ENCODE measurements around the gene STAC2. TPM values are rescaled to one million over a fixed set of nuclear protein-coding genes. Genes with fewer than 3 reads are reported as not detected.

The STAC2 gene
- total and polyA plus RNA-seq, 7 experiments from 2014 or later: not detected

- POLR2A ChIA-PET: interaction anchor here (0.6 kb wide), 2 partner anchors 9 to 274 kb away, joined by 3 read pairs; no protein-coding TSS in a partner anchor
- peaks cover 0 to 4% (median 0%) of the 10 kb centered on the region in 11 donors for H3K9me3 Mint-ChIP-seq
- no peak overlapping the region for H3K4me3 ChIP-seq (ENCODE audit: low read length)
- H3K4me1 ChIP-seq (ENCODE audit: control insufficient read depth in 2 of 2, insufficient read depth in 2 of 2, low read length in 2 of 2): peaks cover 3 to 8% of the 10 kb centered on the region in 2 donors
- H3K27ac ChIP-seq (ENCODE audit: low read depth, low read length): no peak overlapping the region
- peaks cover 12 to 29% (median 22%) of the 10 kb centered on the region in 7 donors for H3K4me1 Mint-ChIP-seq
- no peak overlapping the region for H3K4me3 Mint-ChIP-seq
- DNase-seq (peak in 1 of 9 donors; percentile 17), ATAC-seq (no peak)
- no peaks in the 10 kb centered on the region for H3K27me3 ChIP-seq (ENCODE audit: control insufficient read depth in 2 of 2, insufficient read depth in 2 of 2, low read length in 2 of 2)
- CTCF ChIA-PET: interaction anchor here (0.7 to 6.7 kb wide), 8 partner anchors 10 to 473 kb away, joined by 3 to 81 read pairs (median 7); no protein-coding TSS in a partner anchor
- peaks cover 0 to 10% (median 0%) of the 10 kb centered on the region in 5 donors for H3K36me3 Mint-ChIP-seq
- H3K27me3 Mint-ChIP-seq: peaks cover 0 to 7% (median 0%) of the 10 kb centered on the region in 5 donors
- peaks cover 0 to 17% (median 0%) of the 10 kb centered on the region in 3 experiments for H3K36me3 ChIP-seq (ENCODE audit: control insufficient read depth in 2 of 3, insufficient read depth in 3 of 3, low read length in 3 of 3)
- no peaks in the 10 kb centered on the region for H3K9me3 ChIP-seq (ENCODE audit: control insufficient read depth in 2 of 3, low read length in 3 of 3)
- intact Hi-C loops (cut with micrococcal nuclease): no loop called here
- peak overlapping the region in 5 of 9 donors; percentile 6 to 63 (median 45) for H3K27ac Mint-ChIP-seq
These were observed 52.7 kb downstream of the STAC2 start for GRCh38 chr17:39173080-39173479.

- ChIA-PET CTCF (interaction anchor here (0.5 to 2.1 kb wide), 6 partner anchors 8 to 189 kb away, joined by 3 to 7 read pairs (median 4); no protein-coding TSS in a partner anchor), POLR2A (interaction anchor here (2.0 kb wide), 1 partner anchor 28 kb away, joined by 8 read pairs; the partner anchor contains the start of gene RPL19)
- no peaks in the 10 kb centered on the region for H3K9me3 ChIP-seq (ENCODE audit: control insufficient read depth in 2 of 3, low read length in 3 of 3)
- H3K4me3 Mint-ChIP-seq: no peak overlapping the region
- peaks cover 13 to 15% of the 10 kb centered on the region in 2 donors for H3K4me1 ChIP-seq (ENCODE audit: control insufficient read depth in 2 of 2, insufficient read depth in 2 of 2, low read length in 2 of 2)
- H3K27me3 Mint-ChIP-seq: peaks cover 0 to 13% (median 5%) of the 10 kb centered on the region in 5 donors
- H3K4me1 Mint-ChIP-seq: peaks cover 20 to 37% (median 31%) of the 10 kb centered on the region in 7 donors
- no peak overlapping the region for H3K4me3 ChIP-seq (ENCODE audit: low read length)
- peaks cover 0 to 4% (median 0%) of the 10 kb centered on the region in 11 donors for H3K9me3 Mint-ChIP-seq
- H3K27ac ChIP-seq (ENCODE audit: low read depth, low read length): no peak overlapping the region
- no peaks in the 10 kb centered on the region for H3K27me3 ChIP-seq (ENCODE audit: control insufficient read depth in 2 of 2, insufficient read depth in 2 of 2, low read length in 2 of 2)
- H3K27ac Mint-ChIP-seq: peak overlapping the region in 3 of 9 donors; percentile 7 to 18 (median 12)
- H3K36me3 Mint-ChIP-seq: peaks cover 0 to 7% (median 0%) of the 10 kb centered on the region in 5 donors
- intact Hi-C loops (cut with micrococcal nuclease): no loop called here
- DNase-seq (no peak), ATAC-seq (no peak)
- H3K36me3 ChIP-seq (ENCODE audit: control insufficient read depth in 2 of 3, insufficient read depth in 3 of 3, low read length in 3 of 3): peaks cover 0 to 7% (median 0%) of the 10 kb centered on the region in 3 experiments
These were observed 53.8 kb downstream of the STAC2 start for GRCh38 chr17:39171933-39172332.

GRCh38 chr17:39170558-39170957 lies 55.2 kb downstream of the STAC2 start:
- no peak for ATAC-seq
- intact Hi-C loops (cut with micrococcal nuclease): no loop called here
- no peak overlapping the region for H3K4me3 Mint-ChIP-seq
- peaks cover 0 to 4% (median 0%) of the 10 kb centered on the region in 11 donors for H3K9me3 Mint-ChIP-seq
- DNase-seq: no peak
- no peak overlapping the region for H3K27ac ChIP-seq (ENCODE audit: low read depth, low read length)
- H3K4me1 Mint-ChIP-seq: peaks cover 28 to 48% (median 43%) of the 10 kb centered on the region in 7 donors
- peaks cover 0 to 1% (median 0%) of the 10 kb centered on the region in 5 donors for H3K36me3 Mint-ChIP-seq
- CTCF ChIA-PET: interaction anchor here (0.6 to 2.1 kb wide), 5 partner anchors 17 to 187 kb away, joined by 3 to 8 read pairs (median 6); no protein-coding TSS in a partner anchor
- H3K4me1 ChIP-seq (ENCODE audit: control insufficient read depth in 2 of 2, insufficient read depth in 2 of 2, low read length in 2 of 2): peaks cover 13 to 15% of the 10 kb centered on the region in 2 donors
- no peaks in the 10 kb centered on the region for H3K27me3 ChIP-seq (ENCODE audit: control insufficient read depth in 2 of 2, insufficient read depth in 2 of 2, low read length in 2 of 2)
- POLR2A ChIA-PET: interaction anchor here (1.9 to 2.0 kb wide), 2 partner anchors 17 to 30 kb away, joined by 6 to 8 read pairs; partner anchors contain the start of gene RPL19
- H3K27me3 Mint-ChIP-seq: peaks cover 0 to 27% (median 16%) of the 10 kb centered on the region in 5 donors
- no peak overlapping the region for H3K27ac Mint-ChIP-seq
- no peak overlapping the region for H3K4me3 ChIP-seq (ENCODE audit: low read length)
- no peaks in the 10 kb centered on the region for H3K36me3 ChIP-seq (ENCODE audit: control insufficient read depth in 2 of 3, insufficient read depth in 3 of 3, low read length in 3 of 3)
- no peaks in the 10 kb centered on the region for H3K9me3 ChIP-seq (ENCODE audit: control insufficient read depth in 2 of 3, low read length in 3 of 3)

- no peak overlapping the region for H3K4me3 Mint-ChIP-seq
- intact Hi-C loops (cut with micrococcal nuclease): no loop called here
- ChIA-PET CTCF (interaction anchor here (0.8 to 1.9 kb wide), 2 partner anchors 113 to 187 kb away, joined by 7 to 8 read pairs; no protein-coding TSS in a partner anchor), POLR2A (interaction anchor here (1.9 kb wide), 1 partner anchor 17 kb away, joined by 6 read pairs; no protein-coding TSS in a partner anchor)
- no peaks in the 10 kb centered on the region for H3K36me3 ChIP-seq (ENCODE audit: control insufficient read depth in 2 of 3, insufficient read depth in 3 of 3, low read length in 3 of 3)
- ATAC-seq (no peak), DNase-seq (no peak)
- no peak overlapping the region for H3K4me3 ChIP-seq (ENCODE audit: low read length)
- peaks cover 13 to 15% of the 10 kb centered on the region in 2 donors for H3K4me1 ChIP-seq (ENCODE audit: control insufficient read depth in 2 of 2, insufficient read depth in 2 of 2, low read length in 2 of 2)
- no peak overlapping the region for H3K27ac Mint-ChIP-seq
- H3K27ac ChIP-seq (ENCODE audit: low read depth, low read length): no peak overlapping the region
- H3K27me3 ChIP-seq (ENCODE audit: control insufficient read depth in 2 of 2, insufficient read depth in 2 of 2, low read length in 2 of 2): no peaks in the 10 kb centered on the region
- H3K27me3 Mint-ChIP-seq: peaks cover 0 to 29% (median 16%) of the 10 kb centered on the region in 5 donors
- peaks cover 0 to 1% (median 0%) of the 10 kb centered on the region in 5 donors for H3K36me3 Mint-ChIP-seq
- peaks cover 0 to 4% (median 0%) of the 10 kb centered on the region in 11 donors for H3K9me3 Mint-ChIP-seq
- H3K4me1 Mint-ChIP-seq: peaks cover 28 to 48% (median 43%) of the 10 kb centered on the region in 7 donors
- H3K9me3 ChIP-seq (ENCODE audit: control insufficient read depth in 2 of 3, low read length in 3 of 3): no peaks in the 10 kb centered on the region
These were observed 55.6 kb downstream of the STAC2 start for GRCh38 chr17:39170109-39170508.

GRCh38 chr17:39169518-39169917 lies 56.2 kb downstream of the STAC2 start:
- H3K36me3 Mint-ChIP-seq: peaks cover 0 to 1% (median 0%) of the 10 kb centered on the region in 5 donors
- Histone ChIP-seq H3K9me3 (ENCODE audit: control insufficient read depth in 2 of 3, low read length in 3 of 3) (no peaks in the 10 kb centered on the region), H3K4me3 (ENCODE audit: low read length) (no peak overlapping the region), H3K36me3 (ENCODE audit: control insufficient read depth in 2 of 3, insufficient read depth in 3 of 3, low read length in 3 of 3) (no peaks in the 10 kb centered on the region), H3K4me1 (ENCODE audit: control insufficient read depth in 2 of 2, insufficient read depth in 2 of 2, low read length in 2 of 2) (peaks cover 14 to 15% of the 10 kb centered on the region in 2 donors), H3K27ac (ENCODE audit: low read depth, low read length) (no peak overlapping the region), H3K27me3 (ENCODE audit: control insufficient read depth in 2 of 2, insufficient read depth in 2 of 2, low read length in 2 of 2) (no peaks in the 10 kb centered on the region)
- H3K4me1 Mint-ChIP-seq: peaks cover 29 to 50% (median 41%) of the 10 kb centered on the region in 7 donors
- no peak overlapping the region for H3K4me3 Mint-ChIP-seq
- H3K9me3 Mint-ChIP-seq: peaks cover 0 to 4% (median 0%) of the 10 kb centered on the region in 11 donors
- ATAC-seq (no peak), DNase-seq (no peak)
- peaks cover 0 to 35% (median 21%) of the 10 kb centered on the region in 5 donors for H3K27me3 Mint-ChIP-seq
- H3K27ac Mint-ChIP-seq: no peak overlapping the region
- CTCF ChIA-PET: interaction anchor here (1.9 kb wide), 1 partner anchor 186 kb away, joined by 7 read pairs; no protein-coding TSS in a partner anchor
- intact Hi-C loops (cut with micrococcal nuclease): loop anchor here in 1 of 2 donors (10.0 kb wide), 1 partner anchor 65 kb away; no protein-coding TSS in a partner anchor
- POLR2A ChIA-PET: interaction anchor here (1.9 kb wide), 1 partner anchor 16 kb away, joined by 6 read pairs; no protein-coding TSS in a partner anchor

GRCh38 chr17:39169101-39169500 lies 56.6 kb downstream of the STAC2 start:
- H3K27ac ChIP-seq (ENCODE audit: low read depth, low read length): no peak overlapping the region
- H3K27me3 ChIP-seq (ENCODE audit: control insufficient read depth in 2 of 2, insufficient read depth in 2 of 2, low read length in 2 of 2): no peaks in the 10 kb centered on the region
- no peaks in the 10 kb centered on the region for H3K36me3 ChIP-seq (ENCODE audit: control insufficient read depth in 2 of 3, insufficient read depth in 3 of 3, low read length in 3 of 3)
- intact Hi-C loops (cut with micrococcal nuclease): loop anchor here in 1 of 2 donors (10.0 kb wide), 1 partner anchor 66 kb away; no protein-coding TSS in a partner anchor
- H3K4me1 ChIP-seq (ENCODE audit: control insufficient read depth in 2 of 2, insufficient read depth in 2 of 2, low read length in 2 of 2): peaks cover 15 to 16% of the 10 kb centered on the region in 2 donors
- ChIA-PET CTCF (interaction anchor here (1.1 to 1.9 kb wide), 2 partner anchors 184 to 186 kb away, joined by 3 to 7 read pairs; no protein-coding TSS in a partner anchor), POLR2A (interaction anchor here (1.1 to 1.9 kb wide), 2 partner anchors 16 to 186 kb away, joined by 3 to 6 read pairs; no protein-coding TSS in a partner anchor)
- Mint-ChIP-seq H3K27me3 (peaks cover 0 to 36% (median 22%) of the 10 kb centered on the region in 5 donors), H3K36me3 (peaks cover 0 to 1% (median 0%) of the 10 kb centered on the region in 5 donors), H3K9me3 (peaks cover 0 to 4% (median 0%) of the 10 kb centered on the region in 11 donors), H3K4me1 (peaks cover 30 to 53% (median 44%) of the 10 kb centered on the region in 7 donors), H3K4me3 (no peak overlapping the region), H3K27ac (no peak overlapping the region)
- ATAC-seq: no peak
- H3K9me3 ChIP-seq (ENCODE audit: control insufficient read depth in 2 of 3, low read length in 3 of 3): no peaks in the 10 kb centered on the region
- H3K4me3 ChIP-seq (ENCODE audit: low read length): no peak overlapping the region
- DNase-seq: no peak

All from naive thymus-derived CD4-positive, alpha-beta T cell (primary cell).